Effector memory CD4-positive, alpha-beta T cell (primary cell): ENCODE measurements around the gene ZNF133.
A peak's percentile ranks its signal among the peaks of the same experiment; 100 is the strongest.
"Not testable (repeated sequence)": the region's sequence is repeated elsewhere in the genome, so short reads cannot be mapped to it uniquely, and the experiment has no call there.

Experiments
- DNase-seq, 3 donors: peaks; one replicate each; pipeline ENCODE4 v3.0.0-alpha.2; 2020
- H3K27ac ChIP-seq: 2 replicates; pipeline ENCODE4 v1.7.0; 2013; ENCODE audit warnings: mild to moderate bottlenecking, low read length, moderate library complexity; ENCODE audit not compliant: insufficient read depth, poor library complexity, severe bottlenecking
- H3K27me3 ChIP-seq: replicated peaks from 2 replicates; pipeline ENCODE4 v1.7.0; 2013; ENCODE audit warnings: mild to moderate bottlenecking, low read length; ENCODE audit not compliant: insufficient read depth, control insufficient read depth, poor library complexity, severe bottlenecking
- H3K36me3 ChIP-seq: 2 replicates; pipeline ENCODE4 v1.7.0; 2013; ENCODE audit warnings: mild to moderate bottlenecking, low read length, moderate library complexity; ENCODE audit not compliant: control insufficient read depth, insufficient read depth
- H3K4me1 ChIP-seq: 2 replicates; pipeline ENCODE4 v1.7.0; 2013; ENCODE audit warnings: low read length, mild to moderate bottlenecking; ENCODE audit not compliant: control insufficient read depth, insufficient read depth, poor library complexity, severe bottlenecking
- H3K4me3 ChIP-seq: 2 replicates; pipeline ENCODE4 v1.7.0; 2013; ENCODE audit warnings: low read length, low read depth, mild to moderate bottlenecking; ENCODE audit not compliant: insufficient read depth, poor library complexity, severe bottlenecking
- H3K9me3 ChIP-seq: 2 replicates; pipeline ENCODE4 v1.7.0; 2013; ENCODE audit warnings: mild to moderate bottlenecking, low read length, moderate library complexity; ENCODE audit not compliant: control insufficient read depth
- total RNA-seq, 3 donors: gene quantifications; one replicate each; lab custom pipeline; 2026; lab: John Stamatoyannopoulos, UW

ZNF133 gene
- total RNA-seq = 8.8 to 10.3 (median 9.9) reads per million in 3 donors

- Histone ChIP-seq H3K9me3 (no peaks in the 10 kb centered on the region), H3K4me1 (peaks cover 5% of the 10 kb centered on the region), H3K36me3 (no peaks in the 10 kb centered on the region), H3K4me3 (peak within 1 kb of the TSS; percentile 94), H3K27me3 (no peaks in the 10 kb centered on the region), H3K27ac (peak within 1 kb of the TSS; percentile 97)
- peak; percentile 86 to 94 (median 93) for DNase-seq
These were observed at the start of gene ZNF133 for GRCh38 chr20:18287915-18288748. ZNF133 (plus strand) TSS chr20:18288527; CDS start chr20:18305687, 17,160 bp downstream.

GRCh38 chr20:18240997-18241396 lies 47.3 kb upstream of the ZNF133 start:
- no peak overlapping the region for H3K27ac ChIP-seq
- H3K27me3 ChIP-seq = no peaks in the 10 kb centered on the region
- H3K36me3 ChIP-seq = no peaks in the 10 kb centered on the region
- H3K9me3 ChIP-seq = no peaks in the 10 kb centered on the region
- no peak overlapping the region for H3K4me3 ChIP-seq
- no peaks in the 10 kb centered on the region for H3K4me1 ChIP-seq
- no peak for DNase-seq

GRCh38 chr20:18243802-18244201 lies 44.5 kb upstream of the ZNF133 start:
- no peaks in the 10 kb centered on the region for H3K4me1 ChIP-seq
- no peaks in the 10 kb centered on the region for H3K27me3 ChIP-seq
- DNase-seq = no peak
- no peaks in the 10 kb centered on the region for H3K36me3 ChIP-seq
- no peak overlapping the region for H3K4me3 ChIP-seq
- H3K9me3 ChIP-seq = no peaks in the 10 kb centered on the region
- H3K27ac ChIP-seq = no peak overlapping the region

GRCh38 chr20:18248545-18248944 lies 39.8 kb upstream of the ZNF133 start:
- H3K36me3 ChIP-seq = not testable (repeated sequence)

GRCh38 chr20:18250217-18250616 lies 38.1 kb upstream of the ZNF133 start:
- Histone ChIP-seq H3K4me1 (no peaks in the 10 kb centered on the region), H3K4me3 (no peak overlapping the region), H3K27ac (no peak overlapping the region), H3K36me3 (no peaks in the 10 kb centered on the region), H3K9me3 (no peaks in the 10 kb centered on the region), H3K27me3 (no peaks in the 10 kb centered on the region)
- DNase-seq = no peak

More at GRCh38 chr20:18248545-18248944, 39.8 kb upstream of the ZNF133 start:
- not testable (repeated sequence) for DNase-seq, H3K4me1 ChIP-seq, H3K27me3 ChIP-seq, H3K27ac ChIP-seq, H3K4me3 ChIP-seq, H3K9me3 ChIP-seq

- no peaks in the 10 kb centered on the region for H3K9me3 ChIP-seq
- no peak for DNase-seq
- H3K36me3 ChIP-seq = no peaks in the 10 kb centered on the region
- H3K4me3 ChIP-seq = no peak overlapping the region
- no peak overlapping the region for H3K27ac ChIP-seq
- no peaks in the 10 kb centered on the region for H3K27me3 ChIP-seq
- H3K4me1 ChIP-seq = no peaks in the 10 kb centered on the region
These were observed 35.5 kb upstream of the ZNF133 start for GRCh38 chr20:18252597-18253451.

- Histone ChIP-seq H3K4me3 (no peak overlapping the region), H3K27ac (no peak overlapping the region), H3K27me3 (no peaks in the 10 kb centered on the region), H3K36me3 (no peaks in the 10 kb centered on the region), H3K4me1 (no peaks in the 10 kb centered on the region), H3K9me3 (no peaks in the 10 kb centered on the region)
- DNase-seq = no peak
These were observed 33.7 kb upstream of the ZNF133 start for GRCh38 chr20:18254615-18255014.

GRCh38 chr20:18255526-18255925 lies 32.8 kb upstream of the ZNF133 start:
- Histone ChIP-seq H3K27me3 (no peaks in the 10 kb centered on the region), H3K4me3 (no peak overlapping the region), H3K27ac (no peak overlapping the region), H3K9me3 (no peaks in the 10 kb centered on the region), H3K36me3 (no peaks in the 10 kb centered on the region), H3K4me1 (no peaks in the 10 kb centered on the region)
- no peak for DNase-seq

- DNase-seq = no peak
- H3K9me3 ChIP-seq = no peaks in the 10 kb centered on the region
- no peaks in the 10 kb centered on the region for H3K4me1 ChIP-seq
- H3K27me3 ChIP-seq = no peaks in the 10 kb centered on the region
- no peak overlapping the region for H3K27ac ChIP-seq
- no peak overlapping the region for H3K4me3 ChIP-seq
- no peaks in the 10 kb centered on the region for H3K36me3 ChIP-seq
These were observed 31.8 kb upstream of the ZNF133 start for GRCh38 chr20:18256440-18257090.
